Erythroblast (primary cell): ENCODE results near the gene YIPF6.

ENCODE experiments used
- GATA1 ChIP-seq: IDR thresholded peaks from 2 replicates; pipeline ENCODE4 v1.6.1; 2011; ENCODE audit warnings: low read depth, mild to moderate bottlenecking, control low read depth, low read length, moderate library complexity
- POLR2A ChIP-seq: IDR thresholded peaks from 2 replicates; pipeline ENCODE4 v1.6.1; 2011; ENCODE audit warnings: mild to moderate bottlenecking, low read length

GRCh38 chrX:68488657-68489056 is 10.2 kb upstream of the YIPF6 start:
- TF ChIP-seq POLR2A, result no peak
- TF ChIP-seq GATA1, result no peak
